Vagina (tissue), 2 donors: Measurements from ENCODE around the gene RAB11FIP4.

Experiments
- CTCF ChIP-seq, 3 experiments: fragments of 450-650 bp in 2 of 3; fragments of 200-600 bp in 1 of 3; sonication (generic) in 1 of 3; IDR thresholded peaks; one replicate each; pipeline ENCODE4 v1.5.1; 2017 to 2019; ENCODE audit warnings: antibody characterized with exemption in 3 of 3, mild to moderate bottlenecking in 2 of 3, moderate library complexity in 2 of 3
- POLR2AphosphoS5 ChIP-seq, 2 donors: sonication (generic); formaldehyde crosslinking; IDR thresholded peaks; one replicate each; pipeline ENCODE4 v1.9.0; 2017; ENCODE audit warnings: antibody characterized with exemption in 2 of 2, mild to moderate bottlenecking in 2 of 2, low read depth in 1 of 2; ENCODE audit not compliant: insufficient read depth in 1 of 2

GRCh38 chr17:31586946-31587345, 195.5 kb downstream of the RAB11FIP4 start:
- no peak for TF ChIP-seq POLR2AphosphoS5 (IDR thresholded peaks at IDR 0.05; ENCODE audit: insufficient read depth in 1 of 2, low read depth in 1 of 2)
- no peak for TF ChIP-seq CTCF (IDR thresholded peaks at IDR 0.05)
